ENCODE measurements around the gene HTR4. TPM values are rescaled to one million over a fixed set of nuclear protein-coding genes. Genes with fewer than 3 reads are reported as not detected.

Gene HTR4
- polyA plus RNA-seq, 1 donor from 2014 or later: not detected

DNA sequence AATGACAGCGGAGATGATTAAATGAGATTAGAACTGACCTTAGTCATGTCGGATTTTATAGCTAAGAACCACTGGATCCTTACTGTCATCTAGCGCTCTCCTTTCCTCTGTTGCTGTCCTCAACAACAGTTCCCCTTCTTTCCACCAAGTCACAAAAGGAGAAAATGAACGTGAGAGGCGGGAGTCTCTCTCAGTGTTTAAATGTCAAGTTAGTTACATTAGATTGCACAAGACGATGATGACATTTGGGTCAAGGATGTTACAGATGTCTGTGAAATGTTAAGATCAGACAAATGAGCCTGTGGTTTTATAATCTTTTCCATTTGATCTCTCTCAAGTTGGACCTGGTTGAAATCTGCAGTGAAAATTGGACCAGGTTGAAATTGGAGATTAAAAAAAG is 217.1 kb downstream of the HTR4 start:
- no peak overlapping the region for H3K4me3 ChIP-seq (ENCODE audit: low read length)
- H3F3A ChIP-seq (ENCODE audit: insufficient read depth, low read length, poor library complexity, severe bottlenecking): no peaks in the 10 kb centered on the region
- no peak overlapping the region for H3K27ac ChIP-seq (ENCODE audit: low read length)
- TF ChIP-seq SMC3 (conservative IDR thresholded peaks at IDR 0.05; ENCODE audit: poor library complexity) (no peak), EZH2 (IDR thresholded peaks at IDR 0.05; ENCODE audit: borderline replicate concordance, insufficient read depth, low read length, poor library complexity, severe bottlenecking) (no peak), REST (IDR thresholded peaks at IDR 0.05; ENCODE audit: borderline replicate concordance) (no peak), POLR2AphosphoS5 (IDR thresholded peaks at IDR 0.05) (no peak), MXI1 (conservative IDR thresholded peaks at IDR 0.05; ENCODE audit: poor library complexity, severe bottlenecking) (no peak), EP300 (conservative IDR thresholded peaks at IDR 0.05; ENCODE audit: poor library complexity, severe bottlenecking) (no peak), RAD21 (conservative IDR thresholded peaks at IDR 0.05) (no peak), TAF1 (IDR thresholded peaks at IDR 0.05; ENCODE audit: low read depth) (no peak)
- TF ChIP-seq, protein P1, sequence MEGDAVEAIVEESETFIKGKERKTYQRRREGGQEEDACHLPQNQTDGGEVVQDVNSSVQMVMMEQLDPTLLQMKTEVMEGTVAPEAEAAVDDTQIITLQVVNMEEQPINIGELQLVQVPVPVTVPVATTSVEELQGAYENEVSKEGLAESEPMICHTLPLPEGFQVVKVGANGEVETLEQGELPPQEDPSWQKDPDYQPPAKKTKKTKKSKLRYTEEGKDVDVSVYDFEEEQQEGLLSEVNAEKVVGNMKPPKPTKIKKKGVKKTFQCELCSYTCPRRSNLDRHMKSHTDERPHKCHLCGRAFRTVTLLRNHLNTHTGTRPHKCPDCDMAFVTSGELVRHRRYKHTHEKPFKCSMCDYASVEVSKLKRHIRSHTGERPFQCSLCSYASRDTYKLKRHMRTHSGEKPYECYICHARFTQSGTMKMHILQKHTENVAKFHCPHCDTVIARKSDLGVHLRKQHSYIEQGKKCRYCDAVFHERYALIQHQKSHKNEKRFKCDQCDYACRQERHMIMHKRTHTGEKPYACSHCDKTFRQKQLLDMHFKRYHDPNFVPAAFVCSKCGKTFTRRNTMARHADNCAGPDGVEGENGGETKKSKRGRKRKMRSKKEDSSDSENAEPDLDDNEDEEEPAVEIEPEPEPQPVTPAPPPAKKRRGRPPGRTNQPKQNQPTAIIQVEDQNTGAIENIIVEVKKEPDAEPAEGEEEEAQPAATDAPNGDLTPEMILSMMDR (IDR thresholded peaks at IDR 0.05; ENCODE audit: poor library complexity, severe bottlenecking): no peak
- no peaks in the 10 kb centered on the region for H4K20me1 ChIP-seq (ENCODE audit: insufficient read depth)
- H2AFZ ChIP-seq (ENCODE audit: low read depth, low read length): no peak overlapping the region
- no peak overlapping the region for H3K9ac ChIP-seq (ENCODE audit: low read length)
- no peak overlapping the region for H3K4me2 ChIP-seq (ENCODE audit: low read length)
- H3K27me3 ChIP-seq (ENCODE audit: insufficient read depth, low read depth, low read length): no peaks in the 10 kb centered on the region
- H3K9me3 ChIP-seq (ENCODE audit: low read length): no peaks in the 10 kb centered on the region
- no peaks in the 10 kb centered on the region for H3K36me3 ChIP-seq (ENCODE audit: insufficient read depth, low read length)
- H3K79me2 ChIP-seq (replicated peaks; ENCODE audit: insufficient read depth, low read length): no peaks in the 10 kb centered on the region
- H3K9me2 ChIP-seq (ENCODE audit: insufficient read depth, low read length): no peaks in the 10 kb centered on the region

DNA sequence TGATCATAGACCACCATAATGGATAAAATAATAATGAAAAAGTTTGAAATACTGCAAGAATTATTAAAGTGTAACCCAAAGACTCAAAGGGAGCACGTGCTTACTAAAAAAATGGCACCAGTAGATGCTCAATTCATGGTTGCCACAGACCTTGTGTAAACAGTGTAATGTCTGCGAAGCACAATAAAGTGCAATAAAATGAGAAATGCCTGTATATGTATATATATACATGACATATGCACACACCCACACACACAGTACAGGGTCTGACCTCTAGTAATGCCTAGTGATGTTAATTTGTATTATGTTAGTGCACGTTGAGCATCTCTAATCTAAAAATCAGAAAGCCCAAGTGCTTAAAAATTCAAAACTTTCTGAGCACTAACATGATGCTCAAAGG is 218.3 kb downstream of the HTR4 start:
- Histone ChIP-seq H3K9me2 (ENCODE audit: insufficient read depth, low read length) (no peaks in the 10 kb centered on the region), H2AFZ (ENCODE audit: low read depth, low read length) (no peak overlapping the region), H3K27ac (ENCODE audit: low read length) (no peak overlapping the region), H3K27me3 (ENCODE audit: insufficient read depth, low read depth, low read length) (no peaks in the 10 kb centered on the region), H3K9me3 (ENCODE audit: low read length) (no peaks in the 10 kb centered on the region), H3K9ac (ENCODE audit: low read length) (no peak overlapping the region), H4K20me1 (ENCODE audit: insufficient read depth) (no peaks in the 10 kb centered on the region), H3K36me3 (ENCODE audit: insufficient read depth, low read length) (no peaks in the 10 kb centered on the region), H3K79me2 (replicated peaks; ENCODE audit: insufficient read depth, low read length) (no peaks in the 10 kb centered on the region), H3K4me3 (ENCODE audit: low read length) (no peak overlapping the region), H3K4me2 (ENCODE audit: low read length) (no peak overlapping the region), H3F3A (ENCODE audit: insufficient read depth, low read length, poor library complexity, severe bottlenecking) (no peaks in the 10 kb centered on the region)
- TF ChIP-seq EZH2 (IDR thresholded peaks at IDR 0.05; ENCODE audit: borderline replicate concordance, insufficient read depth, low read length, poor library complexity, severe bottlenecking) (no peak), SMC3 (conservative IDR thresholded peaks at IDR 0.05; ENCODE audit: poor library complexity) (no peak), REST (IDR thresholded peaks at IDR 0.05; ENCODE audit: borderline replicate concordance) (no peak), MXI1 (conservative IDR thresholded peaks at IDR 0.05; ENCODE audit: poor library complexity, severe bottlenecking) (no peak), RAD21 (conservative IDR thresholded peaks at IDR 0.05) (no peak), EP300 (conservative IDR thresholded peaks at IDR 0.05; ENCODE audit: poor library complexity, severe bottlenecking) (no peak), POLR2AphosphoS5 (IDR thresholded peaks at IDR 0.05) (no peak), TAF1 (IDR thresholded peaks at IDR 0.05; ENCODE audit: low read depth) (no peak)
- TF ChIP-seq, protein P1 (IDR thresholded peaks at IDR 0.05; ENCODE audit: poor library complexity, severe bottlenecking): no peak

Measured in neural cell (in vitro differentiated cells).